Thoracic aorta (tissue), 2 donors: ENCODE measurements around the gene GBGT1. TPM values are rescaled to one million over a fixed set of nuclear protein-coding genes. Genes with fewer than 3 reads are reported as not detected.

Source experiments
- ATAC-seq: fragments of 150-250 bp; one replicate; pipeline ENCODE4 v1.8.0; 2017; ENCODE audit warnings: low read depth; ENCODE audit not compliant: insufficient number of reproducible peaks, low FRiP score
- DNase-seq: peaks from one replicate; pipeline ENCODE4 v3.0.0-alpha.2; 2020; ENCODE audit warnings: low spot score
- H3K27ac ChIP-seq, 2 donors: fragments of 200-600 bp; sonication (generic); 1 replicate in 1 of 2; 2 replicates in 1 of 2; pipeline ENCODE4 v1.5.1; 2016; ENCODE audit warnings: mild to moderate bottlenecking in 2 of 2, moderate library complexity in 2 of 2
- H3K27me3 ChIP-seq: fragments of 200-600 bp; sonication (generic); replicated peaks from 2 replicates; pipeline ENCODE4 v1.6.0; 2016; ENCODE audit warnings: mild to moderate bottlenecking; ENCODE audit not compliant: insufficient read depth
- H3K36me3 ChIP-seq: fragments of 200-600 bp; sonication (generic); one replicate; pipeline ENCODE4 v1.5.1; 2016
- H3K4me1 ChIP-seq, 2 donors: fragments of 200-600 bp; sonication (generic); 1 replicate in 1 of 2; 2 replicates in 1 of 2; pipeline versions ENCODE4 v1.5.1 to v1.6.0; 2016; ENCODE audit warnings: low read depth in 2 of 2, mild to moderate bottlenecking in 1 of 2; ENCODE audit not compliant: control insufficient read depth in 1 of 2
- H3K4me3 ChIP-seq: fragments of 200-600 bp; sonication (generic); 2 replicates; pipeline ENCODE4 v1.5.1; 2016; ENCODE audit warnings: mild to moderate bottlenecking
- H3K9me3 ChIP-seq: fragments of 200-600 bp; sonication (generic); 2 replicates; pipeline ENCODE4 v1.5.1; 2016
- CTCF ChIP-seq: fragments of 200-600 bp; sonication (generic); IDR thresholded peaks from one replicate; pipeline ENCODE4 v1.5.1; 2019; ENCODE audit warnings: antibody characterized with exemption
- total RNA-seq, 2 donors: library from RNA; depleted of rRNA; stranded (reverse); fragments of >200 nt; gene quantifications; one replicate each; pipeline versions ENCODE4 v1.1.0 to v1.2.3, GENCODE V29; 2016

Gene GBGT1
- total RNA-seq, 2 donors from 2014 or later, result 45.5 to 46.8 TPM

DNA sequence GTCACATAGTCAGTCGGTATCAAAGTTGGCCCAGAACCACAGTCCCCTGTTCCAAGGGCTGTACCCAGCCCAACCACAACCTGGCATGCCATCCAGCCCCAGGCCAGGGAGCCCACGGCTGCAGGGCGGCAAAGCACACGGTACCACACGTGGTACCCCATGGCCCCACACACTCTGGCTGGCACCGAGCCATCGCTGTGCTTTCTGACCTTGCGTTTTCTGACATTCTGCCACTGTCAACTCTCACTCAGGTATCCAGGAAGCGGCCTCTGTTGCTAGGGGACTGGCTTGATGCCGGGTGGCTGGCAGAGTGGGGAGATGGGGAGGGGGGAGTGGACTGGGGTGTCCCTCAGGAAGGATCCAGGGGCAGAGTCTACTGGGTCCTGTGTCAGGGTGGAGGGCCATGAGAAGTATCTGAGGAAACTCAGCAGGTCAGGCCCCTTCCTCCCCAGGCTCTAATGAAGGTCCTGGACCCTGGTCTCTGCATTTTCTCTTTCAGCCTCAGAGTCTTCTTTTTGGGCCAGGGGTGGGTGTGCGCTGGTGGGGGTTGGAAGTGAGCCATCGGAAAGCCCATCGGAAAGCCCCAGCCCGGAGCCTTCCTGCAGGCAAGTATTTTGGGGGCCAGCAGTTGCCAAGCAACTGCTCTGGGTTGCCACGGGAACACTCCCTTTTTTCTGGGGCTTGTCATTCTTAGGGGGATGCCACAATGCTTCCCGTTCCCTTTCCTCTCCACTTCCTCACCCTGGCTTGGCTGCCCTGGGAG is 21.7 kb downstream of the GBGT1 start:
- Histone ChIP-seq H3K27me3 (no peaks in the 10 kb centered on the region), H3K36me3 (no peaks in the 10 kb centered on the region), H3K4me3 (no peak overlapping the region), H3K9me3 (no peaks in the 10 kb centered on the region), H3K4me1 (peaks cover 6 to 25% of the 10 kb centered on the region in 2 donors), H3K27ac (no peak overlapping the region)
- DNase-seq (no peak), ATAC-seq (no peak)
- TF ChIP-seq CTCF, result no peak

DNA sequence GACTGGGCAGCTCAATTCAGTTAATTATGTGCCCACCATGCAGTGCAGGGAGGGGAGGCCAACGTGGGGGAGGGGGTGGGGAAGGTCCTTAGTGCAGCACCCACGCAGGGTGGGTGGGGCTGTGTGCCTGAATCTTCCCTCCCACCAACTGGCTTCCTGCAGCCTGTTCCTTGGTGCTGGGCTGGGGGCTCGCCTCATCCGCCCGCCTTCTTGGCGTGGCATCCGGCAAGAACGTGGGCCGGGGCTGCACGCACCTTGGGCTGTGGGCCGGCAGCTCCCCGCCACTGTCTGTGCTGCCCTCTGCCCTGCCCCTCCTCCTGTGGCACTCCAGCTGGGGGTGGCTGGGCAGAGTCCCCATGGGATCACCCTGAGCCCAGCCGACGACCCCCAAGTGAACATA is 23.1 kb downstream of the GBGT1 start:
- H3K36me3 ChIP-seq, result no peaks in the 10 kb centered on the region
- H3K4me1 ChIP-seq, result peaks cover 11 to 28% of the 10 kb centered on the region in 2 donors
- no peak for TF ChIP-seq CTCF
- no peak overlapping the region for H3K4me3 ChIP-seq
- no peak for ATAC-seq
- no peak overlapping the region for H3K27ac ChIP-seq
- no peak for DNase-seq
- H3K27me3 ChIP-seq, result no peaks in the 10 kb centered on the region
- no peaks in the 10 kb centered on the region for H3K9me3 ChIP-seq

DNA sequence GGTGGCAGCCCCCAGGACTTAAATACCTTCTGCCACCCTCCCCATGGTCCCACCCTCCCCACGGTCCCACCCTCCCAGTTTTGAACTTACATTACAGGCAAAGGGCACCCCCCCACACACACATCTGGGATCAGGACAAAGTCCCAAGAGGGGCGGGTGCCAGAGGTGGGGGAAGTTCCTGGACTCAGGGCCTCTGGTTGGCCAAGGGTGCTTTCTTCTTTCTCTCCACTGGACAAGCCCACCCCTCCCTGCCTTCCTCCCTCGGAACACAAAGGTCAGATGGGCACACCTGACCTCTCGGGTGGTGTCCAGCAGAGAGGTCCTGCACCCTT is 23.6 kb downstream of the GBGT1 start:
- DNase-seq (no peak), ATAC-seq (no peak)
- H3K27ac ChIP-seq, result no peak overlapping the region
- peaks cover 15 to 33% of the 10 kb centered on the region in 2 donors for H3K4me1 ChIP-seq
- no peak for TF ChIP-seq CTCF
- H3K9me3 ChIP-seq, result no peaks in the 10 kb centered on the region
- H3K4me3 ChIP-seq, result no peak overlapping the region
- H3K36me3 ChIP-seq, result no peaks in the 10 kb centered on the region
- no peaks in the 10 kb centered on the region for H3K27me3 ChIP-seq

GRCh38 chr9:133139246-133140173 is 24.2 kb downstream of the GBGT1 start:
- no peaks in the 10 kb centered on the region for H3K36me3 ChIP-seq
- H3K4me3 ChIP-seq, result no peak overlapping the region
- no peak overlapping the region for H3K27ac ChIP-seq
- TF ChIP-seq CTCF, result no peak
- H3K4me1 ChIP-seq, result peaks cover 16 to 33% of the 10 kb centered on the region in 2 donors
- no peak for DNase-seq
- ATAC-seq, result no peak
- no peaks in the 10 kb centered on the region for H3K27me3 ChIP-seq
- H3K9me3 ChIP-seq, result no peaks in the 10 kb centered on the region
